NT2/D1 (cell line): ENCODE measurements around the gene SNAPC2.

Experiments
- YY1 ChIP-seq: IDR thresholded peaks from 2 replicates; pipeline ENCODE4 v1.6.1; 2011; ENCODE audit not compliant: insufficient read length, insufficient read depth
- ZNF274 ChIP-seq: IDR thresholded peaks from 2 replicates; pipeline ENCODE4 v1.6.1; 2011; ENCODE audit warnings: mild to moderate bottlenecking, low read depth, low read length

DNA sequence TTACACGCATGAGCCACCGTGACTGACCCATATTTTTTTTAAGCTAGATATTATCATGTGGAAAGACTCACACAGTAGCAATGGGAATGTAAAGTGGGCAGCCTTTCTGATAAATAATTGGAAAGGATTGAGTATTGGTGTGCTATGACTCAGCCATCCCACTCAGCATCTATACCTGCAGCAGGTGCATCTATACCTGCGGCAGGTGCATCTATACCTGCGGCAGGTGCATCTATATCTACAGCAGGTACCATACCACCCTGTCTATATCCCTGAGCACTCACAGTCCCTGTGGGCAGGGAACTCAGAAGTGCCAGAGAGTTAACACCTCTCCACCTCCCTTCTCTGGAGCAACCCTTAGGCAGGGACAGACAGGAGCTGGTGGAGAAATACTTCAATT, 37.0 kb upstream of the SNAPC2 start:
- no peak for TF ChIP-seq ZNF274
- TF ChIP-seq YY1, result no peak
